BLaER1 (cell line): ENCODE measurements around the gene R3HDM2.
A peak's percentile ranks its signal among the peaks of the same experiment; 100 is the strongest.

Experiments
- H3K27ac ChIP-seq: shearing (Covaris generic); formaldehyde crosslinking; 2 replicates; pipeline ENCODE4 v1.8.1; 2022
- H3K27me3 ChIP-seq: shearing (Covaris generic); formaldehyde crosslinking; 2 replicates; pipeline ENCODE4 v1.8.1; 2022
- H3K36me3 ChIP-seq: shearing (Covaris generic); formaldehyde crosslinking; 2 replicates; pipeline ENCODE4 v1.8.1; 2022
- H3K4me1 ChIP-seq: shearing (Covaris generic); formaldehyde crosslinking; 2 replicates; pipeline ENCODE4 v1.8.1; 2022
- H3K4me2 ChIP-seq: shearing (Covaris generic); formaldehyde crosslinking; 2 replicates; pipeline ENCODE4 v1.8.1; 2022
- H3K4me3 ChIP-seq: shearing (Covaris generic); formaldehyde crosslinking; 2 replicates; pipeline ENCODE4 v1.8.1; 2022
- H3K9ac ChIP-seq: shearing (Covaris generic); formaldehyde crosslinking; 2 replicates; pipeline ENCODE4 v1.8.1; 2022
- H3K9me3 ChIP-seq: shearing (Covaris generic); formaldehyde crosslinking; 2 replicates; pipeline ENCODE4 v1.8.1; 2022
- H4K20me1 ChIP-seq: shearing (Covaris generic); formaldehyde crosslinking; 2 replicates; pipeline ENCODE4 v1.8.1; 2022
- Cebpa-rat ChIP-seq: shearing (Covaris generic); IDR thresholded peaks from 2 replicates; pipeline ENCODE4 v1.8.1; 2022

R3HDM2 gene

GRCh38 chr12:57263096-57263495 lies 167.7 kb downstream of the R3HDM2 start:
- Histone ChIP-seq H3K4me2 (peak overlapping the region; percentile 39; the same call in 1 of the 2 replicates), H3K27ac (0 out of 2 replicates have a peak overlapping the region, but pooled peaks have one; percentile 38), H3K4me3 (no peak overlapping the region), H3K9ac (0 out of 2 replicates have a peak overlapping the region, but pooled peaks have one; percentile 23), H4K20me1 (no peaks in the 10 kb centered on the region), H3K4me1 (peaks cover 27% of the 10 kb centered on the region), H3K27me3 (no peaks in the 10 kb centered on the region), H3K36me3 (peaks cover 86% of the 10 kb centered on the region), H3K9me3 (no peaks in the 10 kb centered on the region)
- TF ChIP-seq Cebpa-rat: no peak

DNA sequence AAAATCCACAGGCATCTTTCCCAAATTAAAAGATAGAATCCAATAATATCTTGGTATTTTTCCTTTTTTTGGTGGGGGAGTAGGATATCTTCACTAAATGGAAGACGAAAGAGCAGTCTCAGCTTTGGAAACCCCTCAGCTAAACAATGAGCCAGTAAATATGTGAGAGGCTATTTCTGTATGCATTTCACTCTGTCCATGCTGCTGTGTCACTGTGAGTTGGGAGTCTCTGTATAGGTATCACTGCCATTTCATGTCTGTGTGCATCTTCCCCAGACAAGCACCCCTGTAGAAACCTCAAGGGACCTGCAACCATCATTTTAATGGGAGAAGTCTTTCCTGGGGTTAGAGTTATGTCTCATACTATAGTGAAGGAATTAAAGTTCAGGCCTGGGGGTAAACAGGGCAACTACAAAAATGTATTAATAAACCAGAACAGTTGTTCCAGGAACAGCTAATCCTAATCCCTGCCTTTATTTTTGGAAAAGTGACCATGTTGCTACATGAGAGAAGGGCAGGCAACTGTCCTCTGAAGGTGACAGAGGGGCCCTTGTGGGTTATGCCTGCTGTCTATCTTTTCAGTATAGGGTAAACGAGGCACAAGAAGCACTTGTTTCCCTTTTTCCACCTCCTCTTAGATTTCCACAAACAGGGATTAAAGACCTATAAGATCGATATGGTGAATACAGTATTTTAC lies 168.6 kb downstream of the R3HDM2 start:
- no peak for TF ChIP-seq Cebpa-rat
- Histone ChIP-seq H3K9ac (no peak overlapping the region), H3K27ac (no peak overlapping the region), H3K27me3 (no peaks in the 10 kb centered on the region), H3K9me3 (no peaks in the 10 kb centered on the region), H3K36me3 (peaks cover 86% of the 10 kb centered on the region), H3K4me1 (peaks cover 27% of the 10 kb centered on the region), H3K4me3 (no peak overlapping the region), H4K20me1 (no peaks in the 10 kb centered on the region), H3K4me2 (no peak overlapping the region)

DNA sequence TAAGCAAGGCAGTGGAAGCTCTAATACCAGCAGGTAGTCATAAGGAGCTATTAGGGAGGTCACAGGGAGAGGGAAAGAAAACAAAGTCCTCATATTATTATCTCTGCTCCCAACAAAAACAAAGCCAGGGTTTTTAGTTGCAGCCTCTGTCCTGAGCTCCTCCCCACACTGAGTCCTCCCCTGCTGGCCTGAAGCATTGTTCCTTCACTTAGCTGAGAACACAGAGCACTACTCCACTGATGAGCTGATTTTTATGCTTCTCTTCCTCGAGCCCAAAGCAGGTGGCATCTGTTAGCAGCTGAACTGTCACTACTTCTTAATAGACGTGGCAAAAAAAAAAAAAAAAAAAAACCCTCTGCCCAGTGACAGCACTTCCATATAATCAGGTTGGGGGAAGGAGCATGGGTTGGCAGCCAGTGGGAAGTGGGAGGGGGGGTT lies 169.4 kb downstream of the R3HDM2 start:
- H4K20me1 ChIP-seq: no peaks in the 10 kb centered on the region
- no peak overlapping the region for H3K9ac ChIP-seq
- H3K4me1 ChIP-seq: peaks cover 27% of the 10 kb centered on the region
- H3K27ac ChIP-seq: no peak overlapping the region
- no peak overlapping the region for H3K4me3 ChIP-seq
- H3K27me3 ChIP-seq: no peaks in the 10 kb centered on the region
- H3K9me3 ChIP-seq: no peaks in the 10 kb centered on the region
- no peak for TF ChIP-seq Cebpa-rat
- no peak overlapping the region for H3K4me2 ChIP-seq
- H3K36me3 ChIP-seq: peaks cover 86% of the 10 kb centered on the region

DNA sequence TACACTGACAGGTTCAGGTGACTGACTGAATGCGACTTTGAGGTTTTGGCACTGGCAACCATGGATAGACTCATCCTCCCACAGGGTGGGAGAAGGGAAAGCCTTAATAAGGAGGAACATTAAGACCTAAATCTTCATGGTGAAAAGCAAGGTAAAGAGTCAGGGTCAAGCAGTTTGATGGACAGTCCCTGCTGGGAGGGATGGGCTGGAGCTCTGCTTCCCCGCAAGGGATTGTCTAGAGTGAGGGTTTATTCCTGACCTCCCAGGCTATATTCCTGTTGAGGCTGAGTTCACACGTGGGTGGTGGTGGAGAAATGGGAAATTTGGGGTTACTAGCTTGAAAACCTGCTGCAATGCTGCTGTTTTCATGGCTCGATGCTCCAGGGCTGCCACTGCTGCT lies 170.5 kb downstream of the R3HDM2 start:
- H3K4me3 ChIP-seq: no peak overlapping the region
- peaks cover 86% of the 10 kb centered on the region for H3K36me3 ChIP-seq
- H3K4me1 ChIP-seq: peaks cover 23% of the 10 kb centered on the region
- H3K27ac ChIP-seq: no peak overlapping the region
- TF ChIP-seq Cebpa-rat: no peak
- no peaks in the 10 kb centered on the region for H3K9me3 ChIP-seq
- no peak overlapping the region for H3K9ac ChIP-seq
- H4K20me1 ChIP-seq: no peaks in the 10 kb centered on the region
- no peak overlapping the region for H3K4me2 ChIP-seq
- H3K27me3 ChIP-seq: no peaks in the 10 kb centered on the region

DNA sequence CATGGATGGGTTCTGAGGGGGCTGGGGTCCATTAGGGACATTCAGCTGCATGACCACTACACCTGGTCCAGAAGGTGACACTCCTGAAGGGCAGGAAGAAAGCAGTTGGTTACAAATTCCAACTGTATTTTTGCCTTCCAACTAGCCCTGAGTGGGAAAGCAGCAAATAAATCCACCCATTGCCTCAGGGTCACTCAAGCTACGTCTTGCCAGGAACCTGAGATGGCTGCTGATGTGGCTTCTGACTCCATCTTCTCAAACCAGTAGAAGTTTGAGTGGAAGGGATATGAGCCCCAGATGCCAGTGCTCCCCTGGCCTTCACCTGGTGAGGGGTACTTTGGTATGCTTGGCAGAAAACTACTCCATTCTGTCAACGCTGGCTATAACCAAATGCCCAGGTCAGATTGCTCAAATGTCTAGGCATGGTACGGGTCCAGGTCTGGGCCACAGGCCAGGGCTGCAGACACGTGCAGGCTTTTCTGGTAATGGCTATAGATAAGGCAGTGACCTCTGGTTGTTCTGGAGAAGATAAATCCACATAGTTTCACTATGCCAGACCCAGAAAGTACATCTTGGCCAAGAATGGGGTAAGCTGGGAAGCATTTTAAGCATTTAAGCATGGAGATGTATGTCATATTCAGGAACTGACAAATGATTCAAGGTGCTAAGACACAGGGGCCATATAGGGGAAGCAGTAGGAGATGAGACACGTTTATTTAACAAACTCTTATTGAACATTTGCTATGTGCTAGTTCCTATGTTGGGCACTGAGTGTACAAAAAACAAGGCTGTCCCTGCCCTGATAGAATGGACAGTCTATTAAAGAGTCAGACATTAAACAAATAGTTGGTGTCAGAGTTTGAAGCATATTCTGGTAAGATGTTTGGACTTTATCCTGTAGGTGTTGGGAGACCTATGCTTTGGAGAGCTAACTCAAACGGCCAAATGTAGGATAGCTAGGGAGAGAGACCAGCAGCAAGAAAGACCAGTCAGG lies 171.6 kb downstream of the R3HDM2 start:
- H4K20me1 ChIP-seq: no peaks in the 10 kb centered on the region
- no peak overlapping the region for H3K4me3 ChIP-seq
- H3K4me2 ChIP-seq: no peak overlapping the region
- peaks cover 13% of the 10 kb centered on the region for H3K4me1 ChIP-seq
- no peak overlapping the region for H3K27ac ChIP-seq
- no peaks in the 10 kb centered on the region for H3K27me3 ChIP-seq
- H3K9ac ChIP-seq: no peak overlapping the region
- no peak for TF ChIP-seq Cebpa-rat
- H3K36me3 ChIP-seq: peaks cover 89% of the 10 kb centered on the region
- no peaks in the 10 kb centered on the region for H3K9me3 ChIP-seq

- Histone ChIP-seq H3K27ac (no peak overlapping the region), H3K27me3 (no peaks in the 10 kb centered on the region), H3K36me3 (peaks cover 66% of the 10 kb centered on the region), H3K9ac (no peak overlapping the region), H4K20me1 (no peaks in the 10 kb centered on the region), H3K4me1 (no peaks in the 10 kb centered on the region), H3K4me2 (no peak overlapping the region), H3K9me3 (no peaks in the 10 kb centered on the region), H3K4me3 (no peak overlapping the region)
- no peak for TF ChIP-seq Cebpa-rat
These were observed 174.9 kb downstream of the R3HDM2 start for GRCh38 chr12:57255916-57256315.

- Histone ChIP-seq H3K36me3 (peaks cover 54% of the 10 kb centered on the region), H3K4me2 (no peak overlapping the region), H3K27me3 (no peaks in the 10 kb centered on the region), H3K4me1 (no peaks in the 10 kb centered on the region), H3K9ac (no peak overlapping the region), H3K27ac (no peak overlapping the region), H4K20me1 (no peaks in the 10 kb centered on the region), H3K9me3 (no peaks in the 10 kb centered on the region), H3K4me3 (no peak overlapping the region)
- no peak for TF ChIP-seq Cebpa-rat
These were observed 176.2 kb downstream of the R3HDM2 start for GRCh38 chr12:57254506-57255280.

- Histone ChIP-seq H3K36me3 (peaks cover 17% of the 10 kb centered on the region), H3K4me2 (no peak within 1 kb of the TSS), H3K9me3 (no peaks in the 10 kb centered on the region), H3K27me3 (no peaks in the 10 kb centered on the region), H3K4me1 (peaks cover 12% of the 10 kb centered on the region), H4K20me1 (no peaks in the 10 kb centered on the region), H3K4me3 (no peak within 1 kb of the TSS), H3K27ac (no peak within 1 kb of the TSS), H3K9ac (no peak within 1 kb of the TSS)
- no peak for TF ChIP-seq Cebpa-rat
These were observed 179.9 kb downstream of the R3HDM2 start, which contains the start of gene STAC3 for GRCh38 chr12:57250956-57251355. STAC3 (minus strand) TSS chr12:57251187; CDS start chr12:57249636, 1,551 bp downstream.

DNA sequence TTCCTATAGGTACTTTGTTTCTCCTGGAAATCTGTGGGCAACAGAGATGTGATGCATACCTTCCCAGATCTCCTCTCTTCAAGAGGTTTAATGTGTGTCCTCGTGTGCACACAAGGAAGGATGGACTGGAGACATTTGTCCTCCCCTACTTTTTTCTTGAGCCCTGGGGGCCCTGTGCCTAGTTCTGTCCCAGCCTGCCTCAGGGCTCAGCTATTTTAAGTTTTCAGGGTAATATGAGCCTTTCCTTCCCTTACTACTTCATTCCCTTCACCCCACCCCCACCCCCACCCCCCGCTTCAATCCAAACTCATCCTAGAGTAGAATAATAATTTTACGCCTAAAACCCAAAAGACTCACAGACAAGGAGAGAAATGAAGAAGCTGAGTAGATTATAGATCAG lies 180.3 kb downstream of the R3HDM2 start:
- no peaks in the 10 kb centered on the region for H3K27me3 ChIP-seq
- TF ChIP-seq Cebpa-rat: no peak
- H3K4me2 ChIP-seq: no peak overlapping the region
- peaks cover 12% of the 10 kb centered on the region for H3K4me1 ChIP-seq
- no peak overlapping the region for H3K27ac ChIP-seq
- H3K9me3 ChIP-seq: no peaks in the 10 kb centered on the region
- H3K9ac ChIP-seq: no peak overlapping the region
- peaks cover 12% of the 10 kb centered on the region for H3K36me3 ChIP-seq
- H4K20me1 ChIP-seq: no peaks in the 10 kb centered on the region
- no peak overlapping the region for H3K4me3 ChIP-seq
